ENCODE data around the gene ESRRG.

The ESRRG gene

GRCh38 chr1:216614011-216614934, 109.0 kb downstream of the ESRRG start:
- Histone ChIP-seq H3K36me3 (ENCODE audit: control insufficient read depth, insufficient read depth, low read length) (no peaks in the 10 kb centered on the region), H3K27ac (ENCODE audit: insufficient read depth, low read length, poor library complexity, severe bottlenecking) (no peak overlapping the region), H3K27me3 (replicated peaks; ENCODE audit: control insufficient read depth, insufficient read depth, low read length, poor library complexity, severe bottlenecking) (no peaks in the 10 kb centered on the region)

GRCh38 chr1:216612291-216612690, 110.9 kb downstream of the ESRRG start:
- no peaks in the 10 kb centered on the region for H3K9me3 ChIP-seq (ENCODE audit: control insufficient read depth, low read length)
- DNase-seq = no peak
- H3K27ac ChIP-seq (ENCODE audit: insufficient read depth, low read length, poor library complexity, severe bottlenecking) = no peak overlapping the region

More at GRCh38 chr1:216614011-216614934, 109.0 kb downstream of the ESRRG start:
- no peak overlapping the region for H3K4me3 ChIP-seq (ENCODE audit: insufficient read depth, low read depth, low read length, poor library complexity, severe bottlenecking)
- no peaks in the 10 kb centered on the region for H3K4me1 ChIP-seq (ENCODE audit: control insufficient read depth, insufficient read depth, low read length, poor library complexity, severe bottlenecking)
- no peak for DNase-seq
- no peaks in the 10 kb centered on the region for H3K9me3 ChIP-seq (ENCODE audit: control insufficient read depth, low read length)

GRCh38 chr1:216607067-216607697, 116.0 kb downstream of the ESRRG start:
- Histone ChIP-seq H3K4me1 (ENCODE audit: control insufficient read depth, insufficient read depth, low read length, poor library complexity, severe bottlenecking) (no peaks in the 10 kb centered on the region), H3K27ac (ENCODE audit: insufficient read depth, low read length, poor library complexity, severe bottlenecking) (no peak overlapping the region), H3K36me3 (ENCODE audit: control insufficient read depth, insufficient read depth, low read length) (no peaks in the 10 kb centered on the region), H3K4me3 (ENCODE audit: insufficient read depth, low read depth, low read length, poor library complexity, severe bottlenecking) (no peak overlapping the region), H3K9me3 (ENCODE audit: control insufficient read depth, low read length) (no peaks in the 10 kb centered on the region), H3K27me3 (replicated peaks; ENCODE audit: control insufficient read depth, insufficient read depth, low read length, poor library complexity, severe bottlenecking) (no peaks in the 10 kb centered on the region)
- DNase-seq = no peak

More at GRCh38 chr1:216612291-216612690, 110.9 kb downstream of the ESRRG start:
- Histone ChIP-seq H3K36me3 (ENCODE audit: control insufficient read depth, insufficient read depth, low read length) (no peaks in the 10 kb centered on the region), H3K27me3 (replicated peaks; ENCODE audit: control insufficient read depth, insufficient read depth, low read length, poor library complexity, severe bottlenecking) (no peaks in the 10 kb centered on the region), H3K4me3 (ENCODE audit: insufficient read depth, low read depth, low read length, poor library complexity, severe bottlenecking) (no peak overlapping the region), H3K4me1 (ENCODE audit: control insufficient read depth, insufficient read depth, low read length, poor library complexity, severe bottlenecking) (no peaks in the 10 kb centered on the region)

- H3K27me3 ChIP-seq (replicated peaks; ENCODE audit: control insufficient read depth, insufficient read depth, low read length, poor library complexity, severe bottlenecking) = no peaks in the 10 kb centered on the region
- no peak overlapping the region for H3K27ac ChIP-seq (ENCODE audit: insufficient read depth, low read length, poor library complexity, severe bottlenecking)
- H3K4me1 ChIP-seq (ENCODE audit: control insufficient read depth, insufficient read depth, low read length, poor library complexity, severe bottlenecking) = no peaks in the 10 kb centered on the region
- no peak overlapping the region for H3K4me3 ChIP-seq (ENCODE audit: insufficient read depth, low read depth, low read length, poor library complexity, severe bottlenecking)
- H3K36me3 ChIP-seq (ENCODE audit: control insufficient read depth, insufficient read depth, low read length) = no peaks in the 10 kb centered on the region
- no peak for DNase-seq
- no peaks in the 10 kb centered on the region for H3K9me3 ChIP-seq (ENCODE audit: control insufficient read depth, low read length)
These were observed 117.1 kb downstream of the ESRRG start for GRCh38 chr1:216606047-216606637.

- no peak overlapping the region for H3K27ac ChIP-seq (ENCODE audit: insufficient read depth, low read length, poor library complexity, severe bottlenecking)
- H3K9me3 ChIP-seq (ENCODE audit: control insufficient read depth, low read length) = no peaks in the 10 kb centered on the region
- DNase-seq = no peak
- no peak overlapping the region for H3K4me3 ChIP-seq (ENCODE audit: insufficient read depth, low read depth, low read length, poor library complexity, severe bottlenecking)
- H3K4me1 ChIP-seq (ENCODE audit: control insufficient read depth, insufficient read depth, low read length, poor library complexity, severe bottlenecking) = no peaks in the 10 kb centered on the region
- H3K27me3 ChIP-seq (replicated peaks; ENCODE audit: control insufficient read depth, insufficient read depth, low read length, poor library complexity, severe bottlenecking) = no peaks in the 10 kb centered on the region
- H3K36me3 ChIP-seq (ENCODE audit: control insufficient read depth, insufficient read depth, low read length) = no peaks in the 10 kb centered on the region
These were observed 118.5 kb downstream of the ESRRG start for GRCh38 chr1:216604771-216605170.

- Histone ChIP-seq H3K36me3 (ENCODE audit: control insufficient read depth, insufficient read depth, low read length) (no peaks in the 10 kb centered on the region), H3K9me3 (ENCODE audit: control insufficient read depth, low read length) (no peaks in the 10 kb centered on the region), H3K27ac (ENCODE audit: insufficient read depth, low read length, poor library complexity, severe bottlenecking) (no peak overlapping the region), H3K27me3 (replicated peaks; ENCODE audit: control insufficient read depth, insufficient read depth, low read length, poor library complexity, severe bottlenecking) (no peaks in the 10 kb centered on the region), H3K4me1 (ENCODE audit: control insufficient read depth, insufficient read depth, low read length, poor library complexity, severe bottlenecking) (no peaks in the 10 kb centered on the region), H3K4me3 (ENCODE audit: insufficient read depth, low read depth, low read length, poor library complexity, severe bottlenecking) (no peak overlapping the region)
- no peak for DNase-seq
These were observed 122.3 kb downstream of the ESRRG start for GRCh38 chr1:216600730-216601609.

GRCh38 chr1:216599851-216600250, 123.4 kb downstream of the ESRRG start:
- H3K9me3 ChIP-seq (ENCODE audit: control insufficient read depth, low read length) = no peaks in the 10 kb centered on the region
- no peak for DNase-seq
- H3K27me3 ChIP-seq (replicated peaks; ENCODE audit: control insufficient read depth, insufficient read depth, low read length, poor library complexity, severe bottlenecking) = no peaks in the 10 kb centered on the region
- H3K4me3 ChIP-seq (ENCODE audit: insufficient read depth, low read depth, low read length, poor library complexity, severe bottlenecking) = no peak overlapping the region
- no peak overlapping the region for H3K27ac ChIP-seq (ENCODE audit: insufficient read depth, low read length, poor library complexity, severe bottlenecking)
- H3K4me1 ChIP-seq (ENCODE audit: control insufficient read depth, insufficient read depth, low read length, poor library complexity, severe bottlenecking) = no peaks in the 10 kb centered on the region
- H3K36me3 ChIP-seq (ENCODE audit: control insufficient read depth, insufficient read depth, low read length) = no peaks in the 10 kb centered on the region

GRCh38 chr1:216598448-216598847, 124.8 kb downstream of the ESRRG start:
- Histone ChIP-seq H3K36me3 (ENCODE audit: control insufficient read depth, insufficient read depth, low read length) (no peaks in the 10 kb centered on the region), H3K27me3 (replicated peaks; ENCODE audit: control insufficient read depth, insufficient read depth, low read length, poor library complexity, severe bottlenecking) (no peaks in the 10 kb centered on the region), H3K27ac (ENCODE audit: insufficient read depth, low read length, poor library complexity, severe bottlenecking) (no peak overlapping the region), H3K9me3 (ENCODE audit: control insufficient read depth, low read length) (no peaks in the 10 kb centered on the region), H3K4me3 (ENCODE audit: insufficient read depth, low read depth, low read length, poor library complexity, severe bottlenecking) (no peak overlapping the region), H3K4me1 (ENCODE audit: control insufficient read depth, insufficient read depth, low read length, poor library complexity, severe bottlenecking) (no peaks in the 10 kb centered on the region)
- no peak for DNase-seq

GRCh38 chr1:216596281-216596862, 126.9 kb downstream of the ESRRG start:
- H3K4me3 ChIP-seq (ENCODE audit: insufficient read depth, low read depth, low read length, poor library complexity, severe bottlenecking) = no peak overlapping the region
- DNase-seq = no peak
- no peak overlapping the region for H3K27ac ChIP-seq (ENCODE audit: insufficient read depth, low read length, poor library complexity, severe bottlenecking)

More at GRCh38 chr1:216596281-216596862, 126.9 kb downstream of the ESRRG start:
- H3K27me3 ChIP-seq (replicated peaks; ENCODE audit: control insufficient read depth, insufficient read depth, low read length, poor library complexity, severe bottlenecking) = no peaks in the 10 kb centered on the region
- H3K9me3 ChIP-seq (ENCODE audit: control insufficient read depth, low read length) = no peaks in the 10 kb centered on the region
- H3K36me3 ChIP-seq (ENCODE audit: control insufficient read depth, insufficient read depth, low read length) = no peaks in the 10 kb centered on the region
- H3K4me1 ChIP-seq (ENCODE audit: control insufficient read depth, insufficient read depth, low read length, poor library complexity, severe bottlenecking) = no peaks in the 10 kb centered on the region
